Neutrophil (primary cell): Measurements from ENCODE around the gene DNAJC17.

ENCODE experiments used
- H3K27ac ChIP-seq: fragments of 200-600 bp; sonication (generic); 2 replicates; pipeline ENCODE4 v1.5.1; 2016; ENCODE audit warnings: mild to moderate bottlenecking, moderate library complexity
- H3K27me3 ChIP-seq: fragments of 200-600 bp; sonication (generic); 2 replicates; pipeline ENCODE4 v1.6.0; 2016; ENCODE audit warnings: mild to moderate bottlenecking
- H3K36me3 ChIP-seq: fragments of 200-600 bp; sonication (generic); 2 replicates; pipeline ENCODE4 v1.5.1; 2017
- H3K4me1 ChIP-seq, 2 experiments: fragments of 200-600 bp in 1 of 2; sonication (generic) in 1 of 2; 1 replicate in 1 of 2; 2 replicates in 1 of 2; pipeline versions ENCODE4 v1.5.1 to v1.6.1; 2013 to 2016; ENCODE audit warnings: low read depth in 1 of 2, low read length in 1 of 2, mild to moderate bottlenecking in 1 of 2, moderate library complexity in 1 of 2; ENCODE audit not compliant: control insufficient read depth in 1 of 2, insufficient read depth in 1 of 2
- H3K4me3 ChIP-seq, 2 experiments: fragments of 200-600 bp in 1 of 2; sonication (generic) in 1 of 2; 1 replicate in 1 of 2; 2 replicates in 1 of 2; pipeline ENCODE4 v1.5.1; 2013 to 2016; ENCODE audit warnings: low read depth in 1 of 2, low read length in 1 of 2, mild to moderate bottlenecking in 1 of 2, moderate library complexity in 1 of 2
- H3K9me3 ChIP-seq: fragments of 200-600 bp; sonication (generic); 2 replicates; pipeline ENCODE4 v1.5.1; 2016
- TF ChIP-seq, protein P1 (sequence below): fragments of 200-600 bp; sonication (generic); IDR thresholded peaks from 2 replicates; pipeline ENCODE4 v1.5.1; 2016; ENCODE audit warnings: antibody characterized with exemption

The DNAJC17 gene

DNA sequence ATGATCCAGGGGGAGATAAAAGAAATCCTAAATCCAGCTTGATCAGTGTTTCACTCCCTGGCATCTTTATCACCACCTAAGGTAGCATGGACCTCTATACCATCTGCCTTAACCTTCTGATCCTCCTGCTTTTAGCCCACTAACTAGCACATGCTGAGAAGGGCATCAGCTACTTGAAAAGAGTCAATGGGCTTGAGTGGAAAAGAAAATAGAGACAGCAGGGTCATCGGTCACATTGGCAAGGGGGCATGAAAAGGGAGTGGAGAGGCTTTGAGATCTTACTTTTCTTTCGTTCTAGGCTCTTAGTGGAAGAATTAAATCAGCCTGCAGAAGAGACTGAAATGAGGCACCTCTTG is 623 bp downstream of the DNAJC17 start:
- H3K4me3 ChIP-seq, result peak overlapping the region; percentile 98 to 100
- no peaks in the 10 kb centered on the region for H3K27me3 ChIP-seq
- H3K4me1 ChIP-seq, result peaks cover 15 to 16% of the 10 kb centered on the region in 2 experiments
- no peaks in the 10 kb centered on the region for H3K9me3 ChIP-seq
- peak overlapping the region; percentile 80 for H3K27ac ChIP-seq
- H3K36me3 ChIP-seq, result peaks cover 23% of the 10 kb centered on the region
- TF ChIP-seq, protein P1, sequence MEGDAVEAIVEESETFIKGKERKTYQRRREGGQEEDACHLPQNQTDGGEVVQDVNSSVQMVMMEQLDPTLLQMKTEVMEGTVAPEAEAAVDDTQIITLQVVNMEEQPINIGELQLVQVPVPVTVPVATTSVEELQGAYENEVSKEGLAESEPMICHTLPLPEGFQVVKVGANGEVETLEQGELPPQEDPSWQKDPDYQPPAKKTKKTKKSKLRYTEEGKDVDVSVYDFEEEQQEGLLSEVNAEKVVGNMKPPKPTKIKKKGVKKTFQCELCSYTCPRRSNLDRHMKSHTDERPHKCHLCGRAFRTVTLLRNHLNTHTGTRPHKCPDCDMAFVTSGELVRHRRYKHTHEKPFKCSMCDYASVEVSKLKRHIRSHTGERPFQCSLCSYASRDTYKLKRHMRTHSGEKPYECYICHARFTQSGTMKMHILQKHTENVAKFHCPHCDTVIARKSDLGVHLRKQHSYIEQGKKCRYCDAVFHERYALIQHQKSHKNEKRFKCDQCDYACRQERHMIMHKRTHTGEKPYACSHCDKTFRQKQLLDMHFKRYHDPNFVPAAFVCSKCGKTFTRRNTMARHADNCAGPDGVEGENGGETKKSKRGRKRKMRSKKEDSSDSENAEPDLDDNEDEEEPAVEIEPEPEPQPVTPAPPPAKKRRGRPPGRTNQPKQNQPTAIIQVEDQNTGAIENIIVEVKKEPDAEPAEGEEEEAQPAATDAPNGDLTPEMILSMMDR, result no peak

DNA sequence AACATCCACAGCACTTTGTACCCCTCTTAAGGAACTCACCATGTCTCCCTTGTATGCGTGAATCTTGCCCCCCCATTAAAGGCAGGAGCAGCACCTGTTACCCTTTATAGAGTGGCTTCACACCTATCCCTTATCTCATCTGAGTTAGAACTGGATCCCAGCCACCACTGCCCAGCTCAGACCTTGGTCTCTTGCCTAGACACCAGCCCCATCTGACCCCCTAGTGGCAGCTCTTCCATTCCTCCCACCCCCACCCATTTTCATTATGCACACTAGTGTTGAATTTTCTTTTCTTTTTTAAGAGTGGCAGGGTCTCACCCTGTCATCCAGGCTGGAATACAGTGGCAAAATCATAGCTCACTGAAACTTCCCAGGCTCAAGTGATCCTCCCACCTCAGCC is 3.6 kb downstream of the DNAJC17 start:
- TF ChIP-seq, protein P1, result no peak
- H3K27ac ChIP-seq, result no peak overlapping the region

DNA sequence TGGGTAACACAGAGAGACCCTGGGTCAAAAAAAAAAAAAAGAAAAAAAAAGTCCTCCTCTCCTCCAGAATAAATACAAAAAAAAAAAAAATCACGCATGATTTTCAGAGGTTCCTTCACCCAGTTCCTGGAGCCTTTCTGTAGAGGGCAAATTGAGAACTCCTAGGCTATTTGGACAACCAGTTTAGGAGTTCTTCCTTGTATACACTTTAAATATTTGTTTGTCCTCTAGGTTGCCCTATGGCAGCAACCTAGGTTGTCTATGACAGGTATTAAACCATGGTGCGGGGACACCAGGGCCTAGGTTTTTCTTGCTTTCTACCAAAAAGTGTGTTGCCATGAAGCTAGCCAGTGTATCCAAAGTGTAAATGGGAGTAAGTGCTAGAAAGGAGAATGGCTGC is 4.2 kb downstream of the DNAJC17 start:
- H3K36me3 ChIP-seq, result no peaks in the 10 kb centered on the region
- no peaks in the 10 kb centered on the region for H3K9me3 ChIP-seq
- no peak overlapping the region for H3K4me3 ChIP-seq
- no peaks in the 10 kb centered on the region for H3K27me3 ChIP-seq
- TF ChIP-seq, protein P1, result no peak
- no peak overlapping the region for H3K27ac ChIP-seq
- peaks cover 12 to 13% of the 10 kb centered on the region in 2 experiments for H3K4me1 ChIP-seq

More for the DNA sequence above, 3.6 kb downstream of the DNAJC17 start:
- no peak overlapping the region for H3K4me3 ChIP-seq
- no peaks in the 10 kb centered on the region for H3K36me3 ChIP-seq
- no peaks in the 10 kb centered on the region for H3K27me3 ChIP-seq
- H3K9me3 ChIP-seq, result no peaks in the 10 kb centered on the region
- H3K4me1 ChIP-seq, result peaks cover 15 to 16% of the 10 kb centered on the region in 2 experiments

DNA sequence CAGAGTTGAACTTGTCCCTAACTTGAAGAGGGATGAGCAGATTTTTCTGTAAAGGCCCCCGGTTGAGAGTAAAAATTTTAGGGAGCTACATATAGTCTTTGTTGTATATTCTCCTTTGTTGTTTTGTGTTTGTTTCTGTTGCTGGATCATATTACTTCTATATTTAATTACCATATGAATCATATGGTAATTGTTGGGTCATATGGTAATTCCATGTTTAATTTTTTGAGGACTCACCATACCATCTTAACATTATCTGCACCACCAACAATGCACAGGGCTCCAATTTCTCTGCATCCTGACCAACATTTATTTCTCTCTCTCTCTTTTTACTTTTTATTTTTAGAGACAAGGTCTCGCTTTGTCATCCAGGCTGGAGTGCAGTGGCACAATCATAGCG is 7.8 kb downstream of the DNAJC17 start:
- no peaks in the 10 kb centered on the region for H3K9me3 ChIP-seq
- peaks cover 7% of the 10 kb centered on the region in 2 experiments for H3K4me1 ChIP-seq
- no peaks in the 10 kb centered on the region for H3K27me3 ChIP-seq
- H3K4me3 ChIP-seq, result no peak overlapping the region
- no peaks in the 10 kb centered on the region for H3K36me3 ChIP-seq
- H3K27ac ChIP-seq, result no peak overlapping the region
- TF ChIP-seq, protein P1, result no peak

DNA sequence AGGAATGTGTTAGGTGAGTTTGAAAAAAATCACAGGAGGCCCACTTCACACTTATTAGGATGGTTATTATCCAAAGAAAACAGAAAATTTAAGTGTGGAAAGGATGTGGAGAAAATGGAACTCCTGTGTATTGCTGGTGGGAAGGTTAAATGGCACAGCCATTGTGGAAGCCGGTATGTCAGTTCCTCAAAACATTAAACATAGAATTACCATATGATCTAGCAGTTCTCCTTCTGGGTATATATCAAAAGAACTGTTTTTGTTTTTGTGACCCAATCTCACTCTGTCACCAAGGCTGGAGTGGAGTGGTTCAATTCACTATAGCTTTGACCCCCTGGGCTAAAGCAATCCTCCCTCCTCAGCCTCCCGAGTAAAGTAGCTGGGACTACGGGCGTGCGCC is 10.8 kb downstream of the DNAJC17 start:
- Histone ChIP-seq H3K4me3 (no peak overlapping the region), H3K9me3 (no peaks in the 10 kb centered on the region), H3K27me3 (no peaks in the 10 kb centered on the region), H3K4me1 (peaks cover 7% of the 10 kb centered on the region in 2 experiments), H3K36me3 (no peaks in the 10 kb centered on the region), H3K27ac (no peak overlapping the region)
- TF ChIP-seq, protein P1, result no peak

DNA sequence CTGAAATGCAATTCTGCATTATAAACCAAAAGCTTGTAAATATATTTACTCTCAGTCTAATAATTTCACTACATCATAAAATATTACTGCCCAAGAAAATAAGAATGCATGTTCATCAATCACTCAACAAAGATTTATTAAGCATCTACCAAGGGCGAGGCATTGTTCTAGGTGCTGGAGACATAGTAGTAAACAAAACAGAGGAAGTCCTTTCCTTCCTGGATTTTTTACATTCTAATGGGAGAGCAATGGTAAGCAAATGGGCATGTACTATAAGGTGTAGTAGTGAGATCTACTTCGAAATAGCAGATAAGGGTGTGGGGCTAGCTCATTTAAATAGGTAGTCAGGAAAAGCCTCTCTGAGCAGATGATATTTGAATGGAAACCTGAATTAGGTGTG is 11.2 kb downstream of the DNAJC17 start:
- H3K36me3 ChIP-seq, result no peaks in the 10 kb centered on the region
- no peak overlapping the region for H3K4me3 ChIP-seq
- H3K27ac ChIP-seq, result no peak overlapping the region
- peaks cover 7% of the 10 kb centered on the region in 2 experiments for H3K4me1 ChIP-seq
- TF ChIP-seq, protein P1, result no peak
- no peaks in the 10 kb centered on the region for H3K27me3 ChIP-seq
- H3K9me3 ChIP-seq, result no peaks in the 10 kb centered on the region
